Measurements from ENCODE around the gene NANOS1. TPM values are rescaled to one million over a fixed set of nuclear protein-coding genes. Genes with fewer than 3 reads are reported as not detected.

NANOS1 gene, protein sequence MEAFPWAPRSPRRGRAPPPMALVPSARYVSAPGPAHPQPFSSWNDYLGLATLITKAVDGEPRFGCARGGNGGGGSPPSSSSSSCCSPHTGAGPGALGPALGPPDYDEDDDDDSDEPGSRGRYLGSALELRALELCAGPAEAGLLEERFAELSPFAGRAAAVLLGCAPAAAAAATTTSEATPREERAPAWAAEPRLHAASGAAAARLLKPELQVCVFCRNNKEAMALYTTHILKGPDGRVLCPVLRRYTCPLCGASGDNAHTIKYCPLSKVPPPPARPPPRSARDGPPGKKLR
- under 1 TPM; 0.05 to 0.33 (median 0.12) TPM for total RNA-seq (2021; fragmentation: NEBNext Ultra II Directional; extraction: Animal tissue kit (Norgen Biotek cat#: 25700))
- long read RNA-seq, full-length matches to known transcripts, result 1 of 1 reads
- long read RNA-seq, partial matches to known transcripts, result 0 of 1 reads
- long read RNA-seq, other reads (novel, unspliced or antisense), result 0 of 1 reads

DNA sequence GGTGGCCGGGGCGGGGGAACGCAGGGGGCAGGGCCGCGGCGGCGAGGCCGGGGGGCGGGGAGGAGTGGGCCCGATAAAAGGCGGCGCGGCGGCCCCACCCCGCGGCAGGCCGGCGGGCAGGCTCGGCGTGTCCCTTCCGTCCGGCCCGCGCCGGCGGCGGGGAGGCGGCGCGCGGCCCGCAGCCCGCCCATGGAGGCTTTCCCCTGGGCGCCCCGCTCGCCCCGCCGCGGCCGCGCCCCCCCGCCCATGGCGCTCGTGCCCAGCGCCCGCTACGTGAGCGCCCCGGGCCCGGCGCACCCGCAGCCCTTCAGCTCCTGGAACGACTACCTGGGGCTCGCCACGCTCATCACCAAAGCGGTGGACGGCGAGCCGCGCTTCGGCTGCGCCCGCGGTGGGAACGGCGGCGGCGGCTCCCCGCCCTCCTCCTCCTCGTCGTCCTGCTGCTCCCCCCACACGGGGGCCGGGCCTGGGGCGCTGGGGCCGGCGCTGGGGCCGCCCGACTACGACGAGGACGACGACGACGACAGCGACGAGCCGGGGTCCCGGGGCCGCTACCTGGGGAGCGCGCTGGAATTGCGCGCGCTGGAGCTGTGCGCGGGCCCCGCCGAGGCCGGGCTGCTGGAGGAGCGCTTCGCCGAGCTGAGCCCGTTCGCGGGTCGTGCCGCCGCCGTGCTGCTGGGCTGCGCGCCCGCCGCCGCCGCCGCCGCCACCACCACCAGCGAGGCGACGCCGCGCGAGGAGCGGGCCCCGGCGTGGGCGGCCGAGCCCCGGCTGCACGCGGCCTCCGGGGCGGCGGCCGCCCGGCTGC is at the start of gene NANOS1:
TSS of gene NANOS1 (plus strand) at position 102 of the 808 bp plus-strand sequence. CDS start at position 190, 88 bp downstream.
- no peak within 1 kb of the TSS for H3K27ac Mint-ChIP-seq
- H3K27me3 Mint-ChIP-seq (ENCODE audit: insufficient read depth), result peaks cover 10% of the 10 kb centered on the region
- peaks cover 17% of the 10 kb centered on the region for H3K36me3 Mint-ChIP-seq (ENCODE audit: low read depth)
- TF ChIP-seq, protein P1, sequence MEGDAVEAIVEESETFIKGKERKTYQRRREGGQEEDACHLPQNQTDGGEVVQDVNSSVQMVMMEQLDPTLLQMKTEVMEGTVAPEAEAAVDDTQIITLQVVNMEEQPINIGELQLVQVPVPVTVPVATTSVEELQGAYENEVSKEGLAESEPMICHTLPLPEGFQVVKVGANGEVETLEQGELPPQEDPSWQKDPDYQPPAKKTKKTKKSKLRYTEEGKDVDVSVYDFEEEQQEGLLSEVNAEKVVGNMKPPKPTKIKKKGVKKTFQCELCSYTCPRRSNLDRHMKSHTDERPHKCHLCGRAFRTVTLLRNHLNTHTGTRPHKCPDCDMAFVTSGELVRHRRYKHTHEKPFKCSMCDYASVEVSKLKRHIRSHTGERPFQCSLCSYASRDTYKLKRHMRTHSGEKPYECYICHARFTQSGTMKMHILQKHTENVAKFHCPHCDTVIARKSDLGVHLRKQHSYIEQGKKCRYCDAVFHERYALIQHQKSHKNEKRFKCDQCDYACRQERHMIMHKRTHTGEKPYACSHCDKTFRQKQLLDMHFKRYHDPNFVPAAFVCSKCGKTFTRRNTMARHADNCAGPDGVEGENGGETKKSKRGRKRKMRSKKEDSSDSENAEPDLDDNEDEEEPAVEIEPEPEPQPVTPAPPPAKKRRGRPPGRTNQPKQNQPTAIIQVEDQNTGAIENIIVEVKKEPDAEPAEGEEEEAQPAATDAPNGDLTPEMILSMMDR (IDR thresholded peaks at IDR 0.05), result no peak
- peak within 1 kb of the TSS; percentile 78 for H3K4me3 Mint-ChIP-seq
- no peaks in the 10 kb centered on the region for H3K9me3 Mint-ChIP-seq
- no peak for DNase-seq
- peaks cover 32% of the 10 kb centered on the region for H3K4me1 Mint-ChIP-seq (ENCODE audit: low read depth)

DNA sequence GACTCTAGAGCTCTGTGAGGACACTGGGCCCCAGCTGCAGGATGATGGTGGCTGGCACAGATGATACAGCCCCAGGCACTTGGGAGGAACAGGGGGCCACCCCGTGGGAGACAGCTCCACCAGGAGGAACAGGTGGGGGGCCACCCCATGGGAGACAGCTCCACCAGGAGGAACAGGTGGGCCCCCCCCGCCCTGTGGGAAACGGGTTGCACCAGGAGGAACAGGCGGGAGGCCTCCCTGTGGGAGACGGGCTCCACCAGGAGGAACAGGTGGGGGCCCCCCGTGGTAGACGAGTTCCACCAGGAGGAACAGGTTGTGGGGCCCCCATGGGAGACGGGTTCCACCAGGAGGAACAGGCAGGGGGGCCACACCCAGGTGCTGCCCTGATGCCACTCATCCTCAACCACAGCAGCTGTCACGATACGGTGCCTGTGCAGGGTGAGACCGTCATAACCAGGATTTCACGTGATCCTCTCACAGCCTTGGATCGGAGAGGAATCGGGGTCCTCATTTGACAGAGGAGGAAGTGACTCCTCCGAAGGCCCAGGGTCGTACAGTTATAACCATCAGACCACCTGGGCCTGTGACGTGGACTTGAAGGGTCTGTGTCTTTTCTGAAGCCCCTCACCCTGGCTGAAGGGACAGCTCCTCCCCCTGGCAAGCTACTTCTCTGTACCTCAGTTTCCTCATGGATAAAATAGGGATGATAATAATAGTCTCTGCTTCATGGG is 49.2 kb upstream of the NANOS1 start:
- Mint-ChIP-seq H3K36me3 (ENCODE audit: low read depth) (no peaks in the 10 kb centered on the region; the same call in 1 of the 2 replicates), H3K27me3 (ENCODE audit: insufficient read depth) (peaks cover 47% of the 10 kb centered on the region), H3K4me3 (no peak overlapping the region), H3K9me3 (peaks cover 10% of the 10 kb centered on the region), H3K4me1 (ENCODE audit: low read depth) (no peaks in the 10 kb centered on the region), H3K27ac (no peak overlapping the region)
- no peak for DNase-seq
- TF ChIP-seq, protein P1 (IDR thresholded peaks at IDR 0.05), result no peak

DNA sequence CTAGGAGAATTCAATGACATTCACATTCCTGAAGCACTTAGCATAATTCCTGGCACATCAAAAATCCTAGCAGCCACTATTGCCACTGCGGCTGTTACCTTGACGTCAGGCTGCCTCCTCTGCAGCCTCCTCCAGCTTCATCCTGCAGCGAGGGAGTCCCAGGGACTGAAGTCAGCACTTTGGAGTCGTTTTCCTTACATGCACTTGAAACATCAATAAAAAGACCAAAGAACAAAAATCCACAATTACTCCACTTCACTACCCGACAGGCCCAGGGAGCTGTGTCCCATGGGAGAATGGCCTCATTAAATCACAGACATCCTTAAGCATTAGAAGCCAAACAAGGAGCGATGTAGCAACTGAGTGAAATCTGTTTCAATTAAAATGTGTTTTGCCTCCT is 48.6 kb upstream of the NANOS1 start:
- Mint-ChIP-seq H3K4me1 (ENCODE audit: low read depth) (no peaks in the 10 kb centered on the region), H3K9me3 (peaks cover 15% of the 10 kb centered on the region), H3K27ac (no peak overlapping the region), H3K36me3 (ENCODE audit: low read depth) (peaks cover 5% of the 10 kb centered on the region; the same call in 1 of the 2 replicates), H3K27me3 (ENCODE audit: insufficient read depth) (peaks cover 46% of the 10 kb centered on the region), H3K4me3 (no peak overlapping the region)
- TF ChIP-seq, protein P1 (IDR thresholded peaks at IDR 0.05), result no peak
- DNase-seq, result no peak

DNA sequence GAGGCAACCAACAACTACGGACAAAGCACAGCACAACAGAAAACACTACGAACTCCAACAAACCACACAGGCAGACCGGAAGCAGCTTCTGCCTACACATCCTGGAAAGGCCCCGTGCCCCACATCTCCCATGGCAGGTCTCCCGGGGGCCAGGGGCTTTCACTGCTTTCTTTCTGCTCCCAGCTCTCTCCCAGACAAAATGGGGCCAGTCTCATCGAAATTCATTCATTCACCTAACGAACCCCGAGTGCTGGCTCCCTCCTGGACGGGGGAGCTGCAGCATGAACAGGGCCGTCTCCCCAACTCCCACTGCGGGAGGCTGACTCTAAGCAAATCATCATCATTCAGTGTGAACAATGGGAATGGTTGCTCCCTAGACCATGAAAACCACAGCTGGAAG is 47.6 kb upstream of the NANOS1 start:
- Mint-ChIP-seq H3K27ac (no peak overlapping the region), H3K36me3 (ENCODE audit: low read depth) (peaks cover 5% of the 10 kb centered on the region; the same call in 1 of the 2 replicates), H3K27me3 (ENCODE audit: insufficient read depth) (peaks cover 41% of the 10 kb centered on the region), H3K4me1 (ENCODE audit: low read depth) (no peaks in the 10 kb centered on the region; the same call in 1 of the 2 replicates), H3K9me3 (peaks cover 15% of the 10 kb centered on the region), H3K4me3 (no peak overlapping the region)
- no peak for DNase-seq
- TF ChIP-seq, protein P1 (IDR thresholded peaks at IDR 0.05), result no peak

DNA sequence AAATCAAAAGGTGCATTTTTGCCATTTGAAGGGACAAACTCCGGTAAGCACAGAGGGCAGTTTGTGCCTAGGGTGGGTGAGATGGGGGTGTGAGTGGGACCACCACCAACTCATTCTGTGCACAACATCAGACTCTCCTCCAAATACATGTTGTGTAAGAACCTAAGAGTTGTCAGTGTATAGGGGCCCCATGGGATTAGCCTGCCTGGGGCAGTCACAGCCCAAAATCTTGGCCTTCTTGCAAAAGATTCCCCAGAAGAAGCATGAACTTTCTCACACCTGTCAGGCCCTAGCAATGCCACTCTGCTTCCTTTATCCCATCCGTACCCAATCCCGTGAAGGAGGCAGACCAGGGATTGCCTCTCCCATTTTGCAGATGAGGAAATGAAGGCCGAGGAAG is 47.1 kb upstream of the NANOS1 start:
- TF ChIP-seq, protein P1 (IDR thresholded peaks at IDR 0.05), result no peak
- Mint-ChIP-seq H3K4me1 (ENCODE audit: low read depth) (no peaks in the 10 kb centered on the region; the same call in 1 of the 2 replicates), H3K9me3 (peaks cover 15% of the 10 kb centered on the region), H3K27me3 (ENCODE audit: insufficient read depth) (peaks cover 38% of the 10 kb centered on the region), H3K36me3 (ENCODE audit: low read depth) (peaks cover 5% of the 10 kb centered on the region; the same call in 1 of the 2 replicates), H3K4me3 (no peak overlapping the region), H3K27ac (no peak overlapping the region)
- DNase-seq, result no peak
